LNCAP (cell line): ENCODE results near the gene TMPRSS9.

Experiments
- CTCF ChIP-seq: fragments of 450-650 bp; IDR thresholded peaks from 2 replicates; pipeline ENCODE4 v1.5.1; 2017; ENCODE audit warnings: mild to moderate bottlenecking

Gene TMPRSS9

GRCh38 chr19:2427429-2428320 is 67.6 kb downstream of the TMPRSS9 start, which contains the start of gene TIMM13:
TSS of gene TIMM13 (minus strand) at chr19:2427586. CDS start at chr19:2427533, 53 bp downstream.
- no peak for TF ChIP-seq CTCF

- no peak for TF ChIP-seq CTCF
Measured at GRCh38 chr19:2428321-2428690, 68.2 kb downstream of the TMPRSS9 start.

- TF ChIP-seq CTCF = no peak
Measured at GRCh38 chr19:2428756-2429711, 69.0 kb downstream of the TMPRSS9 start.

- no peak for TF ChIP-seq CTCF
Measured at GRCh38 chr19:2429917-2430535, 70.0 kb downstream of the TMPRSS9 start.

GRCh38 chr19:2431318-2432055 is 71.4 kb downstream of the TMPRSS9 start:
- TF ChIP-seq CTCF = no peak

GRCh38 chr19:2432131-2432848 is 72.2 kb downstream of the TMPRSS9 start:
- no peak for TF ChIP-seq CTCF
